Ascending aorta (tissue), 2 donors: ENCODE measurements around the gene SLC43A1. TPM values are rescaled to one million over a fixed set of nuclear protein-coding genes. Genes with fewer than 3 reads are reported as not detected.

ENCODE experiments used
- DNase-seq, 2 donors: peaks; one replicate each; pipeline ENCODE4 v3.0.0-alpha.2; 2019; ENCODE audit warnings: low spot score in 2 of 2
- H3K27ac ChIP-seq, 2 donors: fragments of 200-600 bp; sonication (generic); one replicate each; pipeline ENCODE4 v1.5.1; 2016 to 2017; ENCODE audit warnings: mild to moderate bottlenecking in 1 of 2
- H3K27me3 ChIP-seq: fragments of 200-600 bp; sonication (generic); one replicate; pipeline ENCODE4 v1.5.1; 2017
- H3K36me3 ChIP-seq, 2 donors: fragments of 200-600 bp; sonication (generic); one replicate each; pipeline ENCODE4 v1.5.1; 2016
- H3K4me1 ChIP-seq, 2 donors: fragments of 200-600 bp; sonication (generic); one replicate each; pipeline ENCODE4 v1.5.1; 2016 to 2017; ENCODE audit warnings: mild to moderate bottlenecking in 1 of 2
- H3K4me3 ChIP-seq, 2 donors: fragments of 200-600 bp; sonication (generic); one replicate each; pipeline ENCODE4 v1.5.1; 2016 to 2017; ENCODE audit warnings: mild to moderate bottlenecking in 1 of 2
- H3K9me3 ChIP-seq, 2 donors: fragments of 200-600 bp; sonication (generic); one replicate each; pipeline ENCODE4 v1.5.1; 2016
- intact Hi-C: fragments of 100-400 bp; cut with DNase I; formaldehyde crosslinking; loops from one replicate; pipeline ENCODE4 v1.15.1; 2023
- total RNA-seq: library from RNA; depleted of rRNA; stranded (reverse); fragments of >200 nt; gene quantifications from one replicate; pipeline ENCODE4 v1.1.0, GENCODE V29; 2016
- TF ChIP-seq, protein P1 (sequence below), 3 experiments: fragments of 200-600 bp in 2 of 3; fragments of 450-650 bp in 1 of 3; sonication (generic) in 2 of 3; IDR thresholded peaks; one replicate each; pipeline ENCODE4 v1.5.1; 2016 to 2019; ENCODE audit warnings: antibody characterized with exemption in 3 of 3, mild to moderate bottlenecking in 1 of 3, moderate library complexity in 1 of 3

Gene SLC43A1
- total RNA-seq, 1 donor from 2014 or later: 18.4 TPM

DNA sequence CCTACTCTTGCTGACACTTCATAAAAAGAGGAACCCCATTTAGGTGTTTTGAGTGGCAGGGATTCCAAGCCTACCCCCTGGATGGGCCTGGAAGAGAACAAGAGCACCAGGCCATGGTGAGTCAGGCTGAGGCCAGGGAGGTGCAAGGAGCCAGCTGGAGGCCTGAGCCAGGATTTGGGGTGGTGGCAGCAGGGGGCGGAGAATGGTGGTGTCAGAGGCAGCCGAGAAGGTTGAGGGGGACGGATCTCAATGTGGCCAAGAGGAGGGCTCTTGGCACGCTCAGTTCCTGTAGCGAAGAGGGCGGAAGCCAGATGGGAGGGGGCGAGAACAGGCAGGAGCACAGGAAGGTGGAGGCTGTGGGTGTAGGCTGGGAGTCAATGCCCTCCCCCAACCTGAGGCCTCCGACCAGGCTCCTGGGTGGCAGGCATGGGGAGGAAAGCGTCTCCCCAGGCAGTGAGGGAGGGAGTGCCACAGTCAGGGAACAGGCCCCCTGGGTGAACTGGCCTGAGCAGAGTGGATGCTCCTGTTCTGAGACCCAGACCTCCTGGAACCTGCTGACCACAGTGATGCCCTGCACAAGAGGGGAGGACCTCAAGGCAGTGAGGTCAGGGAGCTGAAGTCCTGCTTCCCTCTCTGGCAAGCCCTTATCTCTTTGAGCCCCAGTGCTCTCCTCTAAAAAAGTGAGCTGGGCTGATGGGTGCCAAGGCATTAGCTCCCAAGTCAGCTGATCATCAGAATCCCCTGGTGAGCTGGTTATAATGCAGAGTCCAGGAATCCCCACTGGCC is 41.3 kb downstream of the SLC43A1 start:
- no peak overlapping the region for H3K27ac ChIP-seq
- H3K9me3 ChIP-seq: no peaks in the 10 kb centered on the region
- H3K4me3 ChIP-seq: no peak overlapping the region
- intact Hi-C loops: no loop called here
- TF ChIP-seq, protein P1, sequence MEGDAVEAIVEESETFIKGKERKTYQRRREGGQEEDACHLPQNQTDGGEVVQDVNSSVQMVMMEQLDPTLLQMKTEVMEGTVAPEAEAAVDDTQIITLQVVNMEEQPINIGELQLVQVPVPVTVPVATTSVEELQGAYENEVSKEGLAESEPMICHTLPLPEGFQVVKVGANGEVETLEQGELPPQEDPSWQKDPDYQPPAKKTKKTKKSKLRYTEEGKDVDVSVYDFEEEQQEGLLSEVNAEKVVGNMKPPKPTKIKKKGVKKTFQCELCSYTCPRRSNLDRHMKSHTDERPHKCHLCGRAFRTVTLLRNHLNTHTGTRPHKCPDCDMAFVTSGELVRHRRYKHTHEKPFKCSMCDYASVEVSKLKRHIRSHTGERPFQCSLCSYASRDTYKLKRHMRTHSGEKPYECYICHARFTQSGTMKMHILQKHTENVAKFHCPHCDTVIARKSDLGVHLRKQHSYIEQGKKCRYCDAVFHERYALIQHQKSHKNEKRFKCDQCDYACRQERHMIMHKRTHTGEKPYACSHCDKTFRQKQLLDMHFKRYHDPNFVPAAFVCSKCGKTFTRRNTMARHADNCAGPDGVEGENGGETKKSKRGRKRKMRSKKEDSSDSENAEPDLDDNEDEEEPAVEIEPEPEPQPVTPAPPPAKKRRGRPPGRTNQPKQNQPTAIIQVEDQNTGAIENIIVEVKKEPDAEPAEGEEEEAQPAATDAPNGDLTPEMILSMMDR (IDR thresholded peaks at IDR 0.05): no peak
- H3K4me1 ChIP-seq: peaks cover 4 to 10% of the 10 kb centered on the region in 2 donors
- H3K36me3 ChIP-seq: no peaks in the 10 kb centered on the region
- H3K27me3 ChIP-seq: peaks cover 6% of the 10 kb centered on the region
- no peak for DNase-seq

DNA sequence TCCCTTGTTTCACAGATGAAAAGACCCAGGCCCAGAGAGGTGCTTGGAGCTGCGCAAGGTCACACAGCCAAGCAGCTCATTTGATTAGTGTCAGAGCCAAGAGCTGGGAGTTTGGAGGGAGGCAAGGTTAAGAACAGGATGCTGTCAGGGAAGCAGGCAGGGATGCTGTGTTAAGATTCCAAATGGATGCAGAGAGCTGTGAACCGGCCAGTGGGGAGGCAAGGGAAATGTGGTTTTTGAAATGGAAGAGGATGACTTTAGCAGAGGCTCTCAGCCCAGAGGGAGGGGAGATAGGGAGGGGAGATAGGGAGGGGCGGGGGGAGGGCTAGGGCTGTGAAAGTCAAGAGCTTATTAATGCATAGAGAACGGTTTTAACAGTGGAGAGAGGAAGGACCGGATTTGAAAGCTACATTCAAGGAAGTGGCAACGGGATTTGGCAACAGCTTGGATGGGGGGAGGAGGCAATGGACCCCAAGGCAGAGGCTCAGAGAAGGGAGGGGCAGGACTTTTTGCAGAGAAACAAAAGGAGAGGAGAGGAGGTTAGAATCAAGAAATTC is 42.1 kb downstream of the SLC43A1 start:
- H3K9me3 ChIP-seq: no peaks in the 10 kb centered on the region
- H3K4me1 ChIP-seq: peaks cover 4 to 10% of the 10 kb centered on the region in 2 donors
- H3K27ac ChIP-seq: no peak overlapping the region
- peaks cover 6% of the 10 kb centered on the region for H3K27me3 ChIP-seq
- no peak for DNase-seq
- H3K4me3 ChIP-seq: no peak overlapping the region
- no peaks in the 10 kb centered on the region for H3K36me3 ChIP-seq
- intact Hi-C loops: no loop called here
- TF ChIP-seq, protein P1 (IDR thresholded peaks at IDR 0.05): no peak

DNA sequence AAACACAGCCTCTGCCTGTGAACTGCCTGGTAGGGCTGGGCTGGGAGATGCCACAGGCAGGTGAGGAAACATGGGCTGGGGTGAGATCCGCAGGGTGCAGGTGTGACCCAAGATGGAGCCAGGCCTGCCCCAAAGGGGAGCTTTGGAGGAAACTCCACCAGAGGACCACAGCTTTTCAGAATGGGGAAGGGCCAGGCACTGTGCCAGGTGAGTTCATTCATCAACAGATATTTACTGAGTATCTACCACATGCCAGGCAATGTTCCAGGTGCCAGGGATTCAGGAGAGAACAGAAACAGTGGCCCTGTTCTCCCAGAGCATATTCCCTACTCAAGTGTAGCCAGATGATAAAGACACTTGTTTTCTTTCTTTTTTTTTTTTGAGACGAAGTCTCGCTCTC is 44.0 kb downstream of the SLC43A1 start:
- DNase-seq: no peak
- no peak overlapping the region for H3K27ac ChIP-seq
- H3K27me3 ChIP-seq: peaks cover 5% of the 10 kb centered on the region
- intact Hi-C loops: no loop called here
- no peaks in the 10 kb centered on the region for H3K9me3 ChIP-seq
- peaks cover 4 to 10% of the 10 kb centered on the region in 2 donors for H3K4me1 ChIP-seq
- no peaks in the 10 kb centered on the region for H3K36me3 ChIP-seq
- no peak overlapping the region for H3K4me3 ChIP-seq
- TF ChIP-seq, protein P1 (IDR thresholded peaks at IDR 0.05): no peak

DNA sequence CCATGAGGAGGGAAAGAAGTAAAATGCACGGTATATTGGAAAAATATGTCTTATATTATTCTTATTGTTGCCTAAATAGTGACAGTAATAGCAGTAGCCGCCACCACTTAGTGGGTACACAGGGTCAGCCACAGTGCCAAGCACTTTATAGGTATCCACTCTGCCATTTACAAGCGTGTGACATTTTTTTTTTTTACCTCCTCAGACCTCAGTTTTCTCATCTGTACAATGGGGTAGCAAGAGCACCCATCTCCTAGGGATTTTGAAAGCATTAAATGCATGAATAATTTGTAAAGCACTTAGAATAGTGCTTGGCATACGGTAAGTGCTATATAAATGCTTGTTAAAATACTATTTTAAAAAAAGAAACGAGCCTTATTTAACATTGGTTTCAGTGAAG is 46.2 kb downstream of the SLC43A1 start:
- Histone ChIP-seq H3K9me3 (no peaks in the 10 kb centered on the region), H3K27me3 (no peaks in the 10 kb centered on the region), H3K27ac (no peak overlapping the region), H3K4me1 (no peaks in the 10 kb centered on the region), H3K36me3 (no peaks in the 10 kb centered on the region), H3K4me3 (no peak overlapping the region)
- TF ChIP-seq, protein P1 (IDR thresholded peaks at IDR 0.05): no peak
- intact Hi-C loops: no loop called here
- DNase-seq: no peak

DNA sequence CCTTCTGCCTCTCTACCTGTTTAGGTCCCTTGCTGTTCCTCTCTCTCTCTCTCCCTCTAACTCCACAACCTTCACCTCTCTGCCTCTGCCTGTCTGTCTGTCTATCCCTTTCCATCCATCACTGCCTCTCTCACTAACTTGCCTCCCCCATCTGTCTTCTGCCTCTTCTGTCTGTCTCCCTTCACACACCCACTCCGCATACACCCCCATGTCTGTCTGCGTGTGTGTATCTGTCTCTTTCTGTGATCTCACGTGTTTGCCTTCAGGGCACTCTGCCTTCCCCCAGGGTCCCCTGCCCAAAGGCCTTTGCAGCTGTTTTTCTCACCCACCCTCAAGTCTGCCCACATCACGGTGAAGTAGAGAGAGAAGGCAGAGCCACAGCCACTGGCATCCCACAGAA is 47.2 kb downstream of the SLC43A1 start:
- H3K4me3 ChIP-seq: no peak overlapping the region
- DNase-seq: no peak
- H3K27me3 ChIP-seq: no peaks in the 10 kb centered on the region
- no peak overlapping the region for H3K27ac ChIP-seq
- no peaks in the 10 kb centered on the region for H3K4me1 ChIP-seq
- no peaks in the 10 kb centered on the region for H3K9me3 ChIP-seq
- no peaks in the 10 kb centered on the region for H3K36me3 ChIP-seq
- TF ChIP-seq, protein P1 (IDR thresholded peaks at IDR 0.05): no peak
- intact Hi-C loops: no loop called here
